A549 (cell line): ENCODE measurements around the gene SPEN. TPM values are rescaled to one million over a fixed set of nuclear protein-coding genes. Genes with fewer than 3 reads are reported as not detected.

Experiments used
- ATAC-seq, 2 experiments: fragments of 200-7000 bp in 1 of 2; fragments of >200 bp in 1 of 2; cut with Nextera tagmentation in 1 of 2; cut with Tn5 transposase in 1 of 2; 3 replicates each; pipeline versions ENCODE4 v1.8.0 to v1.9.1; 2018 to 2020; ENCODE audit warnings: mild to moderate bottlenecking in 1 of 2, moderate library complexity in 1 of 2
- CTCF ChIA-PET: fragments of 300-600 bp; sonication (Branson Sonifier 250); formaldehyde crosslinking; extraction: SDS; loops from one replicate; lab custom pipeline; 2021; ENCODE audit warnings: antibody characterized with exemption, inconsistent platforms; lab: Yijun Ruan, JAX
- POLR2A ChIA-PET: fragments of 350-600 bp; formaldehyde crosslinking; extraction: SDS; loops from one replicate; lab custom pipeline; 2021; ENCODE audit warnings: antibody characterized with exemption, inconsistent platforms; lab: Yijun Ruan, JAX
- DNase-seq, 2 experiments: peaks; one replicate each; pipeline versions ENCODE4 v3.0.0 to v3.0.0-alpha.2; 2011 to 2016; ENCODE audit warnings: low read depth in 1 of 2, low spot score in 1 of 2
- FAIRE-seq: peaks from 2 replicates; lab custom pipeline; 2011; peaks lifted over from hg19 to GRCh38; lab: Jason Lieb, UNC
- H3K27ac ChIP-seq, 2 experiments: fragments of >200 bp; sonication (Bioruptor Twin); formaldehyde crosslinking; 3 replicates each; pipeline ENCODE4 v1.5.1; 2016 to 2017
- H3K4me1 ChIP-seq: fragments of >200 bp; sonication (Bioruptor Twin); formaldehyde crosslinking; 3 replicates; pipeline ENCODE4 v1.6.1; 2016
- H3K4me2 ChIP-seq: fragments of >200 bp; sonication (Bioruptor Twin); formaldehyde crosslinking; 3 replicates; pipeline ENCODE4 v1.6.1; 2016
- H3K4me3 ChIP-seq: fragments of >200 bp; sonication (Bioruptor Twin); formaldehyde crosslinking; 3 replicates; pipeline ENCODE4 v1.5.1; 2016
- H3K9me3 ChIP-seq: fragments of >200 bp; sonication (Bioruptor Twin); formaldehyde crosslinking; 3 replicates; pipeline ENCODE4 v1.6.1; 2016
- ATOH8 ChIP-seq: fragments of 250-450 bp; sonication (Bioruptor Pico); IDR thresholded peaks from 2 replicates; pipeline ENCODE4 v1.5.0; 2020; ENCODE audit warnings: low read depth, mild to moderate bottlenecking, moderate library complexity
- BHLHE40 ChIP-seq: IDR thresholded peaks from 2 replicates; pipeline ENCODE4 v1.6.1; 2012; ENCODE audit warnings: low read depth, low read length, inconsistent platforms
- CBX8 ChIP-seq: fragments of 200-600 bp; sonication (generic); IDR thresholded peaks from 2 replicates; pipeline ENCODE4 v1.6.1; 2016
- CEBPB ChIP-seq, 2 experiments: fragments of >200 bp in 1 of 2; sonication (Bioruptor Twin) in 1 of 2; formaldehyde crosslinking in 1 of 2; IDR thresholded peaks; 2 replicates each; pipeline ENCODE4 v1.6.1; 2012 to 2016
- EHMT2 ChIP-seq: fragments of 200-600 bp; sonication (generic); IDR thresholded peaks from 2 replicates; pipeline ENCODE4 v1.6.1; 2016; ENCODE audit warnings: antibody characterized with exemption, low read depth, mild to moderate bottlenecking, moderate library complexity
- ESRRA ChIP-seq: fragments of 150-350 bp; IDR thresholded peaks from 2 replicates; pipeline ENCODE4 v1.6.1; 2014; ENCODE audit warnings: mild to moderate bottlenecking, low read length, borderline replicate concordance
- FOSB ChIP-seq: fragments of 250-450 bp; sonication (Bioruptor Pico); IDR thresholded peaks from 2 replicates; pipeline ENCODE4 v1.5.0; 2020; ENCODE audit warnings: mild to moderate bottlenecking, moderate library complexity
- FOSL2 ChIP-seq, 2 experiments: fragments of 450-650 bp in 1 of 2; fragments of >200 bp in 1 of 2; sonication (Bioruptor Twin) in 1 of 2; formaldehyde crosslinking; IDR thresholded peaks; 2 replicates each; pipeline versions ENCODE4 v1.5.0 to v1.6.1; 2016 to 2020; ENCODE audit warnings: mild to moderate bottlenecking in 1 of 2, moderate library complexity in 1 of 2
- HOXB13 ChIP-seq: fragments of 250-450 bp; sonication (Bioruptor Pico); IDR thresholded peaks from 2 replicates; pipeline ENCODE4 v1.5.0; 2020; ENCODE audit warnings: low read depth, mild to moderate bottlenecking, moderate library complexity
- HOXB5 ChIP-seq: fragments of 250-450 bp; sonication (Bioruptor Pico); IDR thresholded peaks from 2 replicates; pipeline ENCODE4 v1.5.0; 2020; ENCODE audit warnings: mild to moderate bottlenecking, moderate library complexity
- JUN ChIP-seq, 2 experiments: fragments of >200 bp; sonication (Bioruptor Twin); formaldehyde crosslinking; IDR thresholded peaks; 2 replicates in 1 of 2; 3 replicates in 1 of 2; pipeline ENCODE4 v1.6.1; 2016 to 2017
- JUNB ChIP-seq: fragments of >200 bp; sonication (Bioruptor Twin); formaldehyde crosslinking; IDR thresholded peaks from 2 replicates; pipeline ENCODE4 v1.6.1; 2016
- KDM1A ChIP-seq: fragments of 200-600 bp; sonication (generic); IDR thresholded peaks from 2 replicates; pipeline ENCODE4 v1.6.1; 2016; ENCODE audit warnings: low read depth, mild to moderate bottlenecking
- MAX ChIP-seq: IDR thresholded peaks from 2 replicates; pipeline ENCODE4 v1.6.1; 2012
- NFE2L2 ChIP-seq: fragments of 150-350 bp; conservative IDR thresholded peaks from 2 replicates; pipeline ENCODE4 v1.6.1; 2014; ENCODE audit warnings: low read length
- RFX5 ChIP-seq: fragments of 450-650 bp; IDR thresholded peaks from 2 replicates; pipeline ENCODE4 v1.7.1; 2014; ENCODE audit warnings: antibody characterized with exemption, mild to moderate bottlenecking, moderate library complexity
- SMC3 ChIP-seq: fragments of >200 bp; sonication (Bioruptor Twin); formaldehyde crosslinking; IDR thresholded peaks from 3 replicates; pipeline ENCODE4 v1.6.1; 2018; ENCODE audit warnings: inconsistent platforms
- TFCP2L1 ChIP-seq: fragments of 250-450 bp; sonication (Bioruptor Pico); IDR thresholded peaks from 2 replicates; pipeline ENCODE4 v1.5.0; 2021; ENCODE audit warnings: mild to moderate bottlenecking
- ZC3H11A ChIP-seq: fragments of 450-650 bp; IDR thresholded peaks from 2 replicates; pipeline ENCODE4 v1.6.1; 2014; ENCODE audit warnings: antibody characterized with exemption, mild to moderate bottlenecking
- ZFP36 ChIP-seq: fragments of 450-650 bp; IDR thresholded peaks from 2 replicates; pipeline ENCODE4 v1.6.1; 2014; ENCODE audit warnings: borderline replicate concordance; ENCODE audit not compliant: partially characterized antibody
- WGBS: methylation state at CpG from one replicate; pipeline ENCODE4 v1.1.6; 2017; ENCODE audit errors: missing lambda C conversion rate; 5-methylcytosine and 5-hydroxymethylcytosine counted together
- polyA plus RNA-seq, 4 experiments: library from polyadenylated mRNA; depleted of rRNA in 3 of 4; stranded (reverse); fragments of >200 nt; fragmentation: RNase III in 1 of 4; extraction: RNeasy Plus Mini Kit Qiagen cat#74134 plus additional on column Dnase treatment in 1 of 4; gene quantifications; 2 replicates in 3 of 4; 3 replicates in 1 of 4; pipeline ENCODE4 v1.2.3, GENCODE V29; 2011 to 2017
- TF ChIP-seq, protein P1 (sequence below): fragments of 150-350 bp; IDR thresholded peaks from 2 replicates; pipeline ENCODE4 v1.6.1; 2014; ENCODE audit warnings: low read depth, mild to moderate bottlenecking, low read length

The SPEN gene
- polyA plus RNA-seq, 2 of the 4 experiments (the other 2 are of a cell fraction) = 7.0 to 15.5 TPM

GRCh38 chr1:15950302-15950701, 102.8 kb downstream of the SPEN start:
- CTCF ChIA-PET = interaction anchor here (1.1 to 1.5 kb wide), 3 partner anchors 17 to 158 kb away, joined by 3 to 4 read pairs (median 4); no protein-coding TSS in a partner anchor
- Histone ChIP-seq H3K9me3 (no peaks in the 10 kb centered on the region), H3K4me3 (no peak overlapping the region), H3K4me2 (peak overlapping the region; percentile 66), H3K27ac (peak overlapping the region; percentile 70 to 91), H3K4me1 (peaks cover 56% of the 10 kb centered on the region)
- ATAC-seq = no peak
- FAIRE-seq = no peak
- no peak for TF ChIP-seq ZC3H11A
- no peak for TF ChIP-seq EHMT2
- no peak for TF ChIP-seq SMC3
- TF ChIP-seq CBX8 = no peak
- TF ChIP-seq, protein P1, sequence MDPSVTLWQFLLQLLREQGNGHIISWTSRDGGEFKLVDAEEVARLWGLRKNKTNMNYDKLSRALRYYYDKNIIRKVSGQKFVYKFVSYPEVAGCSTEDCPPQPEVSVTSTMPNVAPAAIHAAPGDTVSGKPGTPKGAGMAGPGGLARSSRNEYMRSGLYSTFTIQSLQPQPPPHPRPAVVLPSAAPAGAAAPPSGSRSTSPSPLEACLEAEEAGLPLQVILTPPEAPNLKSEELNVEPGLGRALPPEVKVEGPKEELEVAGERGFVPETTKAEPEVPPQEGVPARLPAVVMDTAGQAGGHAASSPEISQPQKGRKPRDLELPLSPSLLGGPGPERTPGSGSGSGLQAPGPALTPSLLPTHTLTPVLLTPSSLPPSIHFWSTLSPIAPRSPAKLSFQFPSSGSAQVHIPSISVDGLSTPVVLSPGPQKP = no peak
- no peak for TF ChIP-seq NFE2L2
- no peak for TF ChIP-seq ATOH8
- no peak for TF ChIP-seq BHLHE40
- no peak for TF ChIP-seq JUNB
- no peak for TF ChIP-seq TFCP2L1 (CRISPR knock-in tag)
- TF ChIP-seq JUN (IDR thresholded peaks at IDR 0.05) = no peak
- TF ChIP-seq ZFP36 = no peak
- no peak for TF ChIP-seq RFX5
- 83% methylated on average over 3 of the region's 4 CpGs for WGBS
- DNase-seq = no peak
- POLR2A ChIA-PET = interaction anchor here (0.5 to 3.1 kb wide), 3 partner anchors 14 to 117 kb away, joined by 5 to 12 read pairs (median 6); partner anchors contain the start of gene ZBTB17

DNA sequence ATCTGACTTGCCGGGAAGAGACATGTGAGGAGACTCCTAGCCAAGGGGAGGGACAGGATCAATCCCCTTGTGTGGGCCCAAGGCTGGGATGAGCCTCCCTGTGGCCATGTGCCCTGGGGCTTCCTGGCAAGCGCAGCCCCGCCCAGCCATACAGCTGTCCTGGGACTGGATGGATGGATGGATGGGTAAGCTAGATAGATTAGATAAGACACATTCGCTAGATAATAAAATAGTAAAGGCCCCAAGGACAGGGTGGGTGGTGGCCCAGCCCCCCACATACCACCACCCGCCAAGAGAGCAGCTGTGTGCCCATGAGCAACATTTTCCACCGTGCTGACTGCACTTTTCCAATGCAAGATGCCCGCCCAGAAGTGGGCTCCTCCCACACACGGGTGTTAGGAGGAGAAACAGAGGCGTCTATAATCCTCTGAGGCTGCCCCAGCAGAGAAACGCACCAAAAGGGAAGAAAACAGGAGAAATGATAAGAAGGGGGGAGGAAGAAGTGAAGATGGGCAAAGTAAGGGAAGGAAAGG, 103.3 kb downstream of the SPEN start:
- no peak overlapping the region for H3K4me3 ChIP-seq
- ATAC-seq = no peak
- no peak for FAIRE-seq
- no peak for DNase-seq
- WGBS = 70% methylated on average over 7 of the region's 10 CpGs
- CTCF ChIA-PET = interaction anchor here (1.1 to 1.5 kb wide), 3 partner anchors 17 to 159 kb away, joined by 3 to 4 read pairs (median 4); no protein-coding TSS in a partner anchor
- TF ChIP-seq HOXB13 (no peak), MAX (no peak), FOSB (CRISPR knock-in tag) (no peak), FOSL2 (IDR thresholded peaks at IDR 0.05) (no peak), FOSL2 (CRISPR knock-in tag; IDR thresholded peaks at IDR 0.05) (no peak), CEBPB (IDR thresholded peaks at IDR 0.05) (no peak), KDM1A (no peak), ZC3H11A (no peak), HOXB5 (CRISPR knock-in tag) (no peak), ESRRA (no peak)
- POLR2A ChIA-PET = interaction anchor here (0.5 to 3.1 kb wide), 3 partner anchors 14 to 118 kb away, joined by 5 to 12 read pairs (median 6); partner anchors contain the start of gene ZBTB17
- H3K27ac ChIP-seq = peak overlapping the region; percentile 70 to 91
- H3K4me1 ChIP-seq = peaks cover 56% of the 10 kb centered on the region
- H3K4me2 ChIP-seq = peak overlapping the region; percentile 50; the same call in 2 of the 3 replicates
- no peaks in the 10 kb centered on the region for H3K9me3 ChIP-seq

DNA sequence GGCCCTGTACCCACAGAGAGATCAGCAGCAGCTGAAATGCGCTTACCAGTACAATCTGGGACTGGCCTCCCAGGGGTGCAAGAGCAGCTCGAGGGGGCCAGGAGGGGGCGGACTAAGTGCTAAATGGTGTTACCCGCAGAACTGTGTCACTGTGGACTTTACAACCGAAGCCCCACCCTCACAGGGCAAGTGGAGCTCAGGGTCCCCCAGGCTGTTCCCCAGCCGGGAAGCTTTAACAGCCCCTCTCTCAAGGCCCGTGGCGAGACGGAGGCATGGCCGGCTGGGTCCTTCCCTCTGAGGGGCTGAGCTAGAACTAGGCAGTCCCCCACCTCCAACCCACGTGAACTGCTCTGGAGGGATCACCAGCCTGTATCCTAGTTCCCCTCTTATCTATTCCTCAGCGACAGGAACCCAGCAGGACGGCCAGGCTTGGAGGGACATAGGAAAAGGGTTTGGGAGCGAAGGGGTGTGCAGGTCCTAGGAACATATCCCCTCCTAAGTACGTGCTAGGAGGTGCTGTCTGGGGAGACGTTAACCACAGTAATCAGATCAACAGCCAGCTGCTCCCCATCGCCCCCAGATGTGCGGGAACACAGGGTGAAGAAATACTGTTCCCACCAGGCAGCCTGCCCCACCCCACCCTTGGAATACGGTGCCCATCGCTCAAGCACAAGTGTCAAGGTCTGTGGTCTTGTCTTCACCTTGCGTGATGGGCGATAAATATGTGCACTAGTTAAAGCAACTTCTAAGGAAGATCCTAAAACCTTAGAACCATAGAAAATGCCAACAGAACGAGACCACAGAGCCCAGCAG, 104.0 kb downstream of the SPEN start:
- DNase-seq (no peak), FAIRE-seq (no peak), ATAC-seq (no peak)
- Histone ChIP-seq H3K4me3 (no peak overlapping the region), H3K9me3 (no peaks in the 10 kb centered on the region), H3K4me1 (peaks cover 59% of the 10 kb centered on the region), H3K4me2 (peak overlapping the region; percentile 50; the same call in 2 of the 3 replicates), H3K27ac (peak overlapping the region; percentile 70 to 91)
- POLR2A ChIA-PET = interaction anchor here (3.1 kb wide), 1 partner anchor 24 kb away, joined by 12 read pairs; the partner anchor contains the start of gene ZBTB17
- CTCF ChIA-PET = interaction anchor here (0.9 to 2.2 kb wide), 7 partner anchors 9 to 160 kb away, joined by 3 to 8 read pairs (median 4); no protein-coding TSS in a partner anchor
- TF ChIP-seq NFE2L2 = no peak
- whole genome bisulfite sequencing = 88% methylated on average over 16 of the region's 23 CpGs
